HUES64 (cell line): Measurements from ENCODE around the gene TWSG1.
A peak's percentile ranks its signal among the peaks of the same experiment; 100 is the strongest.

Experiments used
- H3K27ac ChIP-seq: 2 replicates; pipeline ENCODE4 v1.7.0; 2013; ENCODE audit warnings: low read depth, low read length, inconsistent platforms
- H3K27me3 ChIP-seq: 2 replicates; pipeline ENCODE4 v1.6.1; 2013; ENCODE audit warnings: mild to moderate bottlenecking, low read length; ENCODE audit not compliant: insufficient read depth
- H3K36me3 ChIP-seq: 2 replicates; pipeline ENCODE4 v1.6.1; 2013; ENCODE audit warnings: mild to moderate bottlenecking, low read length; ENCODE audit not compliant: insufficient read depth
- H3K4me1 ChIP-seq: 2 replicates; pipeline ENCODE4 v1.6.1; 2013; ENCODE audit warnings: mild to moderate bottlenecking, low read length, moderate library complexity; ENCODE audit not compliant: insufficient read depth
- H3K4me3 ChIP-seq: 2 replicates; pipeline ENCODE4 v1.5.1; 2013; ENCODE audit warnings: mild to moderate bottlenecking, low read length, moderate library complexity
- H3K9ac ChIP-seq: 2 replicates; pipeline ENCODE4 v1.6.1; 2013; ENCODE audit warnings: mild to moderate bottlenecking, low read depth, low read length
- H3K9me3 ChIP-seq: 2 replicates; pipeline ENCODE4 v1.6.1; 2013; ENCODE audit warnings: low read depth, low read length; ENCODE audit not compliant: insufficient read depth
- WGBS: fragments of 150-250, 120-280 bp; methylation state at CpG from one replicate; pipeline ENCODE4 v1.1.7; 2013; ENCODE audit warnings: missing lambda C conversion rate; 5-methylcytosine and 5-hydroxymethylcytosine counted together

Gene TWSG1

DNA sequence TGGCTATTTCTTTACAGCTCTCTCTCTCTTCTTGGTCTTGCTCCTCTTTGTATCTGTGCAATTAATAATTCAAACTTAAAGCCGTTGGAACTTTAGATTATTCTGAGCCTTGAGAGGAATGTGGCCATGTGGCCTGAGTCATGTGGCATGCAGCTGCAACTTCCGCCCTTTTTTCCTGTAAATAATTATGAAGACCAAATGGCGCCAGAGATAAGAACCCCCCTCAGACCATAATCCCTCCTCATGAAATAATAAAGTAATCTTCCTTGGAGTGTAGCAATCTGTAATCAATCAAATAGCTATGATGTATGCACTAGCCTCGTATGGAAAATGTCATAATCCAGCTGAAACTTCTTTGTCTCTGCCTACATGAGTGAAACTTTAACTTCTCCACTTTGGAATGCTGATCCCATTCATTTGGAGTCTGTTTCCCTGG, 13.5 kb upstream of the TWSG1 start:
- whole genome bisulfite sequencing: 93% methylated on average over 3 of the region's 4 CpGs
- H3K9me3 ChIP-seq: no peaks in the 10 kb centered on the region
- H3K36me3 ChIP-seq: no peaks in the 10 kb centered on the region
- H3K4me3 ChIP-seq: no peak overlapping the region
- no peak overlapping the region for H3K27ac ChIP-seq
- no peak overlapping the region for H3K9ac ChIP-seq
- H3K4me1 ChIP-seq: no peaks in the 10 kb centered on the region
- no peaks in the 10 kb centered on the region for H3K27me3 ChIP-seq

DNA sequence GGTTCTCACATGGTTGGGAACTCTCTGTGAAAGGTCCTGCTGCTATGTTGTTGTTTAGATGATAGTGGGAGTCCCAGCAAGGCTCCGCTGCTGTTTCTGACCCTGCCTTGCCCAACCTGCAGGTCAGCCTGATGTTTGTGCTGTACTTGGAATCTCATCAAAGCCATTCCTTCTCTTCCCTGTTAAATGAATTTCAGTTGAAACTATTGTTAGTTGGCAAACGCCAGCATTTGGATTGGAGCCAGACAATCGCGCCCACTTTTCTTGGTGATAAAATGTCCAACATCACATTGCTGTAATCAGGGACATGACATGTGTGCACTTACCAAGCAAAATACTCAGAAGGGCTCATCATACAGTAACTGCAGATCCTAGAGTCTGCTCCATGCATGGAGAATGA, 12.8 kb upstream of the TWSG1 start:
- Histone ChIP-seq H3K36me3 (no peaks in the 10 kb centered on the region), H3K27me3 (no peaks in the 10 kb centered on the region), H3K9me3 (no peaks in the 10 kb centered on the region), H3K27ac (no peak overlapping the region), H3K9ac (no peak overlapping the region), H3K4me3 (no peak overlapping the region), H3K4me1 (no peaks in the 10 kb centered on the region)
- WGBS: 96% methylated on average over 4 of the region's 4 CpGs

DNA sequence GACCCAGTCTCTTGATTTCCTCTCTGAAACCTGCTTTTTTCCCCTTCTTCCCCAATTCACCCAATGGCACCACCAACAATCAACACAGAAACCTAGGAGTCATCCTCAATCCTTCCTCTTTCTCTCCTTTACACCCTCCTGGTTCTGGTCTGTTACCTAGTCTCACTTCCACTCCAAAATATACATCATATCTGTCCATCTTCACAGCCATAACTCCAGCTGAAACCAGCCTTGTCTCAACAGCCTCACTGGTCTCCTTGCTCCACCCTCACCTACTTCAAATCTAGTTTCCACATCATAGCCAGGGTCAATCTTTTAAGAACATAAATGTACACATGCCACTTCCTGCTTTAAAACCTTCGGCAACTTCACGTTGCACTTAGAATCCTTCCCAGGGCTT, 11.8 kb upstream of the TWSG1 start:
- H3K36me3 ChIP-seq: no peaks in the 10 kb centered on the region
- no peak overlapping the region for H3K27ac ChIP-seq
- H3K27me3 ChIP-seq: no peaks in the 10 kb centered on the region
- H3K4me3 ChIP-seq: no peak overlapping the region
- H3K9ac ChIP-seq: no peak overlapping the region
- no peaks in the 10 kb centered on the region for H3K9me3 ChIP-seq
- 95% methylated on average over 2 of the region's 2 CpGs for WGBS
- H3K4me1 ChIP-seq: no peaks in the 10 kb centered on the region

DNA sequence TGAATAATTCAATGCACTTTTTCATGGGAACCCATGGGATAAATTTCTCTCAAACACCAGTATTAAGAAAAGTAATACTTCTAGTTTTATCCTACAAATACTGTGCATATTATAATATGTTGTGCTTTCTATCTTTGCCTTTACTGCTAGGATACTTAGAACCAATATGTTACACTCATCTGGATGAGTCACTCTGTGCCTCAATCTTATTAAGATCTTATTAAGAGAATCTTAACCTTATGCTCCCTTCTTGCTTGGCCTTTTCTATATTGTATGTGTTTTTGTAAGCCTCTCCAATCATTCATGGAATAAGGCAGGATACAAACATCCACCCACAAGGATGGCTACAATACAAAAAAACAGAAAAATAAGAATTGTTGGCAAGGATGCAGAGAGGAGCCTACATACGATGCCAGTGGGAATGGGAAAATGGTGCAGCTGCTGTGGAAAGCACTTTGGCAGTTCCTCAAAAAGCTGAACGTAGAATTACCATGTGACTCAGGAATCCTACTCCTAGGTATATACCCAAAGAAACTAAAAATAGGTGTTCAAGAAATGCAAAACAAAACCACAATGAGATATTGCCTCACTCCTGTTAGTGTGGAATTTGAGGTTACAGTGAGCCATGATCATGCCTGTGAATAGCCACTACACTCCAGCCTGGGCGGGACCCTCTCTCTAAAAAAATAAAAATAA, 10.7 kb upstream of the TWSG1 start:
- no peak overlapping the region for H3K9ac ChIP-seq
- H3K36me3 ChIP-seq: no peaks in the 10 kb centered on the region
- no peaks in the 10 kb centered on the region for H3K4me1 ChIP-seq
- 90% methylated on average over 2 of the region's 3 CpGs for WGBS
- no peak overlapping the region for H3K4me3 ChIP-seq
- no peaks in the 10 kb centered on the region for H3K27me3 ChIP-seq
- no peak overlapping the region for H3K27ac ChIP-seq
- H3K9me3 ChIP-seq: peaks cover 3% of the 10 kb centered on the region; the same call in 1 of the 2 replicates

DNA sequence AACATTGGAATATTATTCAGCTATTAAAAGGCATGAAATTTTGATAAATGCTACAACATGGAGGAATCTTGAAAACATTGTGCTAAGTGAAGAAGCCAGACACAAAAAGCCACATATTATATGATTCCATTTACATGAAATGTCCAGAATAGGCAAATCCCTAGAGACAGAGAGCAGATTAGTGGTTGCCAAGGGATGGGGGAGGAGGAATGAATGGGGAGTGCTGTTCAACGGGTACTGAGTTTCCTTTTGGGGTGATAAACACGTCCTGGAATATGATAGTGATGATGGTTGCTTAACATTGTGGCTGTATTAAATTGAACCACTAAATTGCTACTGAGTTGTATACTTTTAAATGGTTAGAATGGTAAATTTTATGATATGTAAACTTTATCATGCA, 8.9 kb upstream of the TWSG1 start:
- no peak overlapping the region for H3K27ac ChIP-seq
- no peaks in the 10 kb centered on the region for H3K36me3 ChIP-seq
- H3K4me3 ChIP-seq: no peak overlapping the region
- 92% methylated on average over 2 of the region's 2 CpGs for WGBS
- no peaks in the 10 kb centered on the region for H3K27me3 ChIP-seq
- H3K9ac ChIP-seq: no peak overlapping the region
- H3K4me1 ChIP-seq: no peaks in the 10 kb centered on the region
- peaks cover 3% of the 10 kb centered on the region; the same call in 1 of the 2 replicates for H3K9me3 ChIP-seq

DNA sequence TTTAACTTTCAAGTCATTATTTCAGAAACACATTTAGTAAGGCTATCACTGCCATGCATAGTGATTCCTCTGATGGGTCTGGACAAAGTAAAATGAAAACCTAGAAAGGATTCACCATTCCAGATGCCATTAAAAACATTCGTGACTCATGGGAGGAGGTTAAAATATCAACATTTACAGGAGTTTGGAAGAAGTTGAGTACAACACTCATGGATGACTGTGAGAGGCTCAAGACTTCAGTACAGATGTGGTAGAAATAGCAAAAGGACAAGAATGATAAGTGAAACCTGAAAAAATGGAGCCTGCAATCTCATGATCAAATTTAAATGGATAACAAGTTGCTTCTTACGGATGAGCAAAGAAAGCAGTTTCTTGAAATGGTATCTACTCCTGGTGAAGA, 5.8 kb upstream of the TWSG1 start:
- no peak overlapping the region for H3K9ac ChIP-seq
- H3K9me3 ChIP-seq: peaks cover 3% of the 10 kb centered on the region; the same call in 1 of the 2 replicates
- no peak overlapping the region for H3K4me3 ChIP-seq
- H3K27ac ChIP-seq: no peak overlapping the region
- peaks cover 10% of the 10 kb centered on the region for H3K27me3 ChIP-seq
- no peaks in the 10 kb centered on the region for H3K4me1 ChIP-seq
- H3K36me3 ChIP-seq: no peaks in the 10 kb centered on the region
- 95% methylated on average over 2 of the region's 2 CpGs for WGBS

DNA sequence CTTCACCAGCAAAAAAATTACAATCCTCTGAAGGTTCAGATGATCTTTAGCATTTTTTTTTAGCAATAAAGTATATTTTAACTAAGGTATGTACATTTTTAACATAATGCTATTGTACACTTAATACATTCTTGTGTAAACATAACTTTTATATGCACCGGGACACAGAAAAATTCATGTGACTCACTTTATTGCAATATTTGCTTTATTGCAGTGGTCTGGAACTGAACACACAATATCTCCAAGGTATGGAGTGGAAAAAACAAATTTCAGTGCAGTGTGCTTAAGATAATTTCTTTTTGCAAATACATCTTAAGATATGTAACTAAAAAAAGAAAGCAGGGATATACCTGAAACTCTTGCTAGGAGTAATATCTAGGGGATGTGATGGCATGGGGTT, 5.1 kb upstream of the TWSG1 start:
- Histone ChIP-seq H3K9ac (no peak overlapping the region), H3K9me3 (peaks cover 3% of the 10 kb centered on the region; the same call in 1 of the 2 replicates), H3K27me3 (peaks cover 12% of the 10 kb centered on the region), H3K36me3 (no peaks in the 10 kb centered on the region), H3K4me1 (no peaks in the 10 kb centered on the region), H3K27ac (no peak overlapping the region), H3K4me3 (no peak overlapping the region)
- 100% methylated on average over 1 of the region's 1 CpG for WGBS

DNA sequence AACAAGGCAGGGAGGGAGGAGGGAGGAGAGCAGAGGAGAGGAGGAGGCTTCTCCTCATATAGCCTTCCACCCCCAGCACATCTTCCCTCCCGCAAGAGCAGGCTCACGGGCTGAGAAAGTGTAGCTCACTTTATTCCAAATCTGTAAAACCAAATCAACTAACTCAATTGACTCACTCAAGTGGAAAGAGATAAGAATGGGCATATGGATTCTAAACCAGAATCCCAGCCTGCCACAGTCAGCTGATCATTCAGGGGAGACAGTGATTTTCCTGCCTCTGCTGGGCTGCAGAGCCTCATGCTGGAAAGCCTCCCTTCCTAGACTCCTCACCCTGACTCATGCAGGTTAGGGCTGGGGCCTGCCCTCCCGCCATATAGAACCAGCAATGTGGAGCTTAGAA, 4.2 kb upstream of the TWSG1 start:
- Histone ChIP-seq H3K9ac (no peak overlapping the region), H3K27ac (no peak overlapping the region), H3K27me3 (peaks cover 16% of the 10 kb centered on the region), H3K4me1 (no peaks in the 10 kb centered on the region; the same call in 1 of the 2 replicates), H3K9me3 (peaks cover 3% of the 10 kb centered on the region; the same call in 1 of the 2 replicates), H3K36me3 (no peaks in the 10 kb centered on the region), H3K4me3 (no peak overlapping the region)
- WGBS: 84% methylated on average over 3 of the region's 3 CpGs

DNA sequence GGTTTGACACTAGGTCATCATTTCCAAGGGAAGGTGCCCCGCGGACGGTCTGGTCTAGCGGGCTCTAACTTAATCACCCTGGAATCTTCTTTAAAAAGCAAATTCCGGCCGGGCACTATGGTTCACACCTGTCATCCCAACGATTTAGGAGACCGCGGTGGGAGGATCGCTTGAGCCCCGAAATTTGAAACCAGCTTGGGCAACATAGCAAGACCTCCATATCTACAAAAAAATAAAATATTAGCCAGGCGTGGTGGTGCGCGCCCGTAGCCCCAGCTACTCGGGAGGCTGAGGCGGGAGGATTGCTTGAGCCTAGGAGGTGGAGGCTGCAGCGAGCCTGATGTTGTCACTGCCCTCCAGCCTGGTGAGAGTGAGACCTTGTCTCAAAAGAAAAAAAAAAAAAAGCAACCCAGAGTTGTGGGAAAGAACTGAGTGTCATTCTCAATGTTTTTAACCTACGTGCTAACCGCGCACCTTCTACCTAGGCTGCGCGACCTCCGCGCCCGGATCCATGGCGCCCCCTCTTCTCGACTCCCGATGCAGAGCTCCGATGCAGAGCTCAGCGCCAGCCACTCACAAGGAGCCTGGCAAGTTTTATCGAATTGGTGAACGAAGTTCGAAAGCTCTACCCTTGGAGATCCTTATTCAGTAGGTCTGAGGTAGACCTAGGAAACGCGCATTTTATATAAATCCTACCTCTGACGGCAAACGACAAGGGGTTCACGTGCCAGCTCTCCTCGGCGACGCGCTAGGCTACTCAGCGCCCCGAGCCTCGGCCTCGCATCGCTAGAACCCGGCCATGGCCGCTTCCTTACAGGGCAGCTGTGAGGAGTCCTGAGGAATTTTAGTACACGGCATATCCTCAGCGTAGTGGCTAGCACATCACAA, 888 bp upstream of the TWSG1 start:
- peaks cover 21% of the 10 kb centered on the region for H3K27me3 ChIP-seq
- peaks cover 17% of the 10 kb centered on the region for H3K36me3 ChIP-seq
- no peaks in the 10 kb centered on the region; the same call in 1 of the 2 replicates for H3K4me1 ChIP-seq
- peak overlapping the region; percentile 41 for H3K9ac ChIP-seq
- WGBS: 35% methylated on average over 52 of the region's 52 CpGs
- H3K4me3 ChIP-seq: peak overlapping the region; percentile 59
- H3K27ac ChIP-seq: no peak overlapping the region
- H3K9me3 ChIP-seq: peaks cover under 1% of the 10 kb centered on the region; the same call in 1 of the 2 replicates

DNA sequence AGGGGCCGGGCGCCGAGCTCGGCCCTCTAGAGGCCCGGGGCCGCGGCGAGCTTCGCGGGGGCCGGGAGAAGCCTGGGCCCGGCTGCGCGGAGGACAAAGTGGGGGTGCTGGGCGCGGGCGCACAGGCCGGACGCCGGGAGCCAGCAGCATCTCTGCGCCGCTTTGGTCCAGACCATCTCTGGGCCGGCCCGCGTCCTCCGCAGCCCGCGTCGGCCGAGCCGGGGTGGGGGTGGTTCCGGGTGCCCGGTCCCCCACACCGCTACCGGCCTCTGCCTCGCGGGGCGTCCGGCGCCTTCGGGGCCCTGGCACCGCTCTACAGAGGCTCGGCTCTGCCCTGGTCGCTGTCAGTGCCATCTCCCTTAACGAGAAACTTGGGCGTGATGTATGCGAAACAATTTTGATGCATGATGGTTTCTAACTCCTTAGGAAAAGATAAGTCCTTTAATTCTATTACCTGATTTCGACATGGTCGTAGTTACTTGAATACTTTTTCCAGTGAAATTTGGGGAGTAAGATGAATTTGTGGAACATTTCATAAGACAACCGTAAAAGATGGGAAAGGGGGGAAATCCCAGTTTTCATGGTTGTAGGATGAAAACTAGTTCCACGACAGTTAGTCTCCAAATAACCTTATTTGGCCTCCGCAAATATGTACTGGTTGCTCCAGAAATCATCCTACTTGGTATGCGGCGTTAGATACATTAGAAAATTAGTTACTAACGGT, 562 bp downstream of the TWSG1 start:
- Histone ChIP-seq H3K4me1 (no peaks in the 10 kb centered on the region; the same call in 1 of the 2 replicates), H3K9me3 (no peaks in the 10 kb centered on the region), H3K36me3 (peaks cover 22% of the 10 kb centered on the region), H3K27ac (peak overlapping the region; percentile 64; the same call in 1 of the 2 replicates), H3K27me3 (peaks cover 21% of the 10 kb centered on the region), H3K4me3 (peak overlapping the region; percentile 85), H3K9ac (peak overlapping the region; percentile 83)
- WGBS: 5% methylated on average over 55 of the region's 55 CpGs

DNA sequence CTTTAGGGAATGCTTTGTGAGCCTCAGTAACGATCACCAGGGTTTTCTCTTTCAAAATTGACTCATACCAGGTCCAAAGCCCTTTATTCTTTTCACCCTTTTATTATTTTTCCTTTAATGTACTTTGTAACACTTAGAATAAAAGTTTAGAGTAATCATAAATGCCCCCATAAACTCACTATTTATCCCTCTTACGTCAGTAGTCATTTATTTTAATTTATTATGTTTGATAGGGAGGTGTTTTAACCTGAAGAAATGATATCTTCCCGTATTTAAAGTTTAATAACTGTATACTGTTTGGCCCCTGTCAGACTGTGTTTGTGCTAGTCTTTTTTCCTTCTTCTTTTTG, 1.1 kb downstream of the TWSG1 start:
- Histone ChIP-seq H3K4me1 (no peaks in the 10 kb centered on the region; the same call in 1 of the 2 replicates), H3K9me3 (no peaks in the 10 kb centered on the region), H3K27me3 (peaks cover 21% of the 10 kb centered on the region), H3K36me3 (peaks cover 25% of the 10 kb centered on the region), H3K27ac (no peak overlapping the region), H3K9ac (no peak overlapping the region), H3K4me3 (peak overlapping the region; percentile 85)
- WGBS: 80% methylated on average over 2 of the region's 3 CpGs
